Measurements from ENCODE around the gene TRIM46. TPM values are rescaled to one million over a fixed set of nuclear protein-coding genes. Genes with fewer than 3 reads are reported as not detected.

TRIM46 gene
- total and polyA plus RNA-seq, 9 of the 15 experiments (the other 6 are each of a cell fraction or from before 2014, with no cell fraction given), result 0.05 to 0.60 (median 0.16) TPM; not detected in 3

DNA sequence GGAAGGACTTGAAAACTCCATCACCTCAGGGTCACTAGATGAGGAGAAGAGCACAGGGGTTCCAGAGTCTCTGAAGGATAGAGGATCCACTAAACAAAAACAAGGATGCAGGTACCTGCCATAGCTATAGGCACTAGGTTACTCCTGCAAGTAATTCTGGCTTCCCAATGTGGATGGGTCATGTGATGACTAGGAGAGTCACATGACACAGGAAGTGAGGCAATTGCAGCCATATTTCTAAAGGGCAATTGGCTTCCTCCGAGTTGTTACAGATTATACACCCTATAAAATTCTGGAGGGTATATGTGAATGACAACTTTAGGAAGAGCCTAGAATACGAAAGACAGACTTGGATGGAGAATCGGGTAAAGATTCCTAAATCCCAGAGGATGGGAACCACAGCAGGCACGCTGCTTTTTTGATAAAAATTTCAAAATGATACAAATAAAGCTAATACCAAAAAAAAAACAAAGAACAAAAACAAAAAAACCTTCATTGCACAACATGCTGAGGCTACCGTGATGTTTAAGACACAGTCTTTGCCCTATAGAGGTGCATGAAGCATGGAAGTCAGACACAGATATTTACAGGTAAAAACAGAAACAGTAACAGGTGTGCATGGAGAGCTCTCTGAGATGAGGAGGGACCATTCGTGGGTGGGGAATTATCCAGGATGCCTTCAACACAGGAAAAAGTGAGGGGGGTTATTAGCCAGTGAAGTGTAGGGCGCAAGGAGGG, 45.4 kb downstream of the TRIM46 start (continued):
- TF ChIP-seq, protein P1, sequence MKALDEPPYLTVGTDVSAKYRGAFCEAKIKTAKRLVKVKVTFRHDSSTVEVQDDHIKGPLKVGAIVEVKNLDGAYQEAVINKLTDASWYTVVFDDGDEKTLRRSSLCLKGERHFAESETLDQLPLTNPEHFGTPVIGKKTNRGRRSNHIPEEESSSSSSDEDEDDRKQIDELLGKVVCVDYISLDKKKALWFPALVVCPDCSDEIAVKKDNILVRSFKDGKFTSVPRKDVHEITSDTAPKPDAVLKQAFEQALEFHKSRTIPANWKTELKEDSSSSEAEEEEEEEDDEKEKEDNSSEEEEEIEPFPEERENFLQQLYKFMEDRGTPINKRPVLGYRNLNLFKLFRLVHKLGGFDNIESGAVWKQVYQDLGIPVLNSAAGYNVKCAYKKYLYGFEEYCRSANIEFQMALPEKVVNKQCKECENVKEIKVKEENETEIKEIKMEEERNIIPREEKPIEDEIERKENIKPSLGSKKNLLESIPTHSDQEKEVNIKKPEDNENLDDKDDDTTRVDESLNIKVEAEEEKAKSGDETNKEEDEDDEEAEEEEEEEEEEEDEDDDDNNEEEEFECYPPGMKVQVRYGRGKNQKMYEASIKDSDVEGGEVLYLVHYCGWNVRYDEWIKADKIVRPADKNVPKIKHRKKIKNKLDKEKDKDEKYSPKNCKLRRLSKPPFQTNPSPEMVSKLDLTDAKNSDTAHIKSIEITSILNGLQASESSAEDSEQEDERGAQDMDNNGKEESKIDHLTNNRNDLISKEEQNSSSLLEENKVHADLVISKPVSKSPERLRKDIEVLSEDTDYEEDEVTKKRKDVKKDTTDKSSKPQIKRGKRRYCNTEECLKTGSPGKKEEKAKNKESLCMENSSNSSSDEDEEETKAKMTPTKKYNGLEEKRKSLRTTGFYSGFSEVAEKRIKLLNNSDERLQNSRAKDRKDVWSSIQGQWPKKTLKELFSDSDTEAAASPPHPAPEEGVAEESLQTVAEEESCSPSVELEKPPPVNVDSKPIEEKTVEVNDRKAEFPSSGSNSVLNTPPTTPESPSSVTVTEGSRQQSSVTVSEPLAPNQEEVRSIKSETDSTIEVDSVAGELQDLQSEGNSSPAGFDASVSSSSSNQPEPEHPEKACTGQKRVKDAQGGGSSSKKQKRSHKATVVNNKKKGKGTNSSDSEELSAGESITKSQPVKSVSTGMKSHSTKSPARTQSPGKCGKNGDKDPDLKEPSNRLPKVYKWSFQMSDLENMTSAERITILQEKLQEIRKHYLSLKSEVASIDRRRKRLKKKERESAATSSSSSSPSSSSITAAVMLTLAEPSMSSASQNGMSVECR (CRISPR knock-in tag; IDR thresholded peaks at IDR 0.05), result 0 out of 2 replicates have a peak, but pooled peaks have one; percentile 0
- no peak for TF ChIP-seq ZNF589 (CRISPR knock-in tag; IDR thresholded peaks at IDR 0.05; ENCODE audit: low read depth)
- TF ChIP-seq HNRNPH1 (optimal IDR thresholded peaks at IDR 0.05; ENCODE audit: low read depth, low read length), result no peak
- no peak; the same call in 1 of the 2 replicates for TF ChIP-seq HDAC2 (IDR thresholded peaks at IDR 0.05)
- peak; percentile 91 for TF ChIP-seq HCFC1 (IDR thresholded peaks at IDR 0.05; ENCODE audit: low read depth, low read length)
- TF ChIP-seq POLR2AphosphoS2 (IDR thresholded peaks at IDR 0.05; ENCODE audit: low read length), result no peak
- TF ChIP-seq NR2C1 (IDR thresholded peaks at IDR 0.05), result peak; percentile 76
- TF ChIP-seq NR2C1 (tag; IDR thresholded peaks at IDR 0.05), result peak; percentile 71
- no peak for TF ChIP-seq ZFP1 (CRISPR knock-in tag; IDR thresholded peaks at IDR 0.05)
- no peak for TF ChIP-seq KLF6 (CRISPR knock-in tag; IDR thresholded peaks at IDR 0.05; ENCODE audit: borderline replicate concordance)
- peak; percentile 62; the same call in 1 of the 2 replicates for TF ChIP-seq ZNF197 (CRISPR knock-in tag; IDR thresholded peaks at IDR 0.05; ENCODE audit: low read depth)
- no peak for TF ChIP-seq NFIC (IDR thresholded peaks at IDR 0.05)
- TF ChIP-seq, protein P2, sequence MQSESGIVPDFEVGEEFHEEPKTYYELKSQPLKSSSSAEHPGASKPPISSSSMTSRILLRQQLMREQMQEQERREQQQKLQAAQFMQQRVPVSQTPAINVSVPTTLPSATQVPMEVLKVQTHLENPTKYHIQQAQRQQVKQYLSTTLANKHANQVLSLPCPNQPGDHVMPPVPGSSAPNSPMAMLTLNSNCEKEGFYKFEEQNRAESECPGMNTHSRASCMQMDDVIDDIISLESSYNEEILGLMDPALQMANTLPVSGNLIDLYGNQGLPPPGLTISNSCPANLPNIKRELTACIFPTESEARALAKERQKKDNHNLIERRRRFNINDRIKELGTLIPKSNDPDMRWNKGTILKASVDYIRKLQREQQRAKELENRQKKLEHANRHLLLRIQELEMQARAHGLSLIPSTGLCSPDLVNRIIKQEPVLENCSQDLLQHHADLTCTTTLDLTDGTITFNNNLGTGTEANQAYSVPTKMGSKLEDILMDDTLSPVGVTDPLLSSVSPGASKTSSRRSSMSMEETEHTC (IDR thresholded peaks at IDR 0.05), result peak; percentile 72
- TF ChIP-seq CAMTA2 (CRISPR knock-in tag; conservative IDR thresholded peaks at IDR 0.05), result no peak
- TF ChIP-seq, protein P3, sequence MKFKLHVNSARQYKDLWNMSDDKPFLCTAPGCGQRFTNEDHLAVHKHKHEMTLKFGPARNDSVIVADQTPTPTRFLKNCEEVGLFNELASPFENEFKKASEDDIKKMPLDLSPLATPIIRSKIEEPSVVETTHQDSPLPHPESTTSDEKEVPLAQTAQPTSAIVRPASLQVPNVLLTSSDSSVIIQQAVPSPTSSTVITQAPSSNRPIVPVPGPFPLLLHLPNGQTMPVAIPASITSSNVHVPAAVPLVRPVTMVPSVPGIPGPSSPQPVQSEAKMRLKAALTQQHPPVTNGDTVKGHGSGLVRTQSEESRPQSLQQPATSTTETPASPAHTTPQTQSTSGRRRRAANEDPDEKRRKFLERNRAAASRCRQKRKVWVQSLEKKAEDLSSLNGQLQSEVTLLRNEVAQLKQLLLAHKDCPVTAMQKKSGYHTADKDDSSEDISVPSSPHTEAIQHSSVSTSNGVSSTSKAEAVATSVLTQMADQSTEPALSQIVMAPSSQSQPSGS (CRISPR knock-in tag; IDR thresholded peaks at IDR 0.05), result no peak
